GM23338 (cell line): ENCODE measurements around the gene APEX1.

ENCODE experiments used
- EZH2phosphoT487 ChIP-seq: fragments of 200-600 bp; sonication (generic); IDR thresholded peaks from one replicate; pipeline ENCODE4 v1.8.1; 2018; ENCODE audit warnings: antibody characterized with exemption; ENCODE audit not compliant: unreplicated experiment
- JUNB ChIP-seq: IDR thresholded peaks from one replicate; pipeline ENCODE4 v1.6.1; 2016; ENCODE audit warnings: antibody characterized with exemption; ENCODE audit not compliant: unreplicated experiment
- POLR2AphosphoS5 ChIP-seq: IDR thresholded peaks from 2 replicates; pipeline ENCODE4 v1.6.1; 2016; ENCODE audit warnings: antibody characterized with exemption, low read depth
- REST ChIP-seq: IDR thresholded peaks from one replicate; pipeline ENCODE4 v1.6.1; 2018; ENCODE audit warnings: antibody characterized with exemption; ENCODE audit not compliant: unreplicated experiment
- TF ChIP-seq, protein P1 (sequence below), 2 experiments: fragments of 200-600 bp in 1 of 2; sonication (generic) in 1 of 2; conservative IDR thresholded peaks; 2 replicates each; pipeline versions ENCODE4 v1.5.1 to v1.6.1; 2016 to 2017; ENCODE audit warnings: antibody characterized with exemption in 2 of 2, low read depth in 2 of 2, mild to moderate bottlenecking in 2 of 2, moderate library complexity in 1 of 2

DNA sequence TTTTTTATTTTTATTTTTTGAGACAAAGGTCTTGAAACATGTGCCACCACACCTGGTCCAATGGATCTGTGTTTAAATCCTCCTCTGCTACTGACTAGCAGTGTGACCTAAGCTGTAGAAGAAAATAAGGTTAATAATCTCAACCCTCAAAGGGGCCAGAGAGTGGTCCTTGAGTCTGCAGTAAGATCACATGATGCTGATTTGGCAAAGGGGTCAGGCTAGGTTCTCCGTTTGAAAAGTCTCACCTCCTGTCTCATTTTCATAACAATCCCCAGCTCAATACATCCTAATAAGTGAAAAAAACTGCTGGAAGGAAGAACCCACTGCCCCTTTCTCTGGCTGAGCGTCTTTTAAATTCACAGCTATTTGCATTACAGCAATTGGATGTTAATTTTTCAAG, 33.8 kb upstream of the APEX1 start:
- TF ChIP-seq JUNB (no peak), REST (no peak), POLR2AphosphoS5 (no peak), EZH2phosphoT487 (no peak)
- TF ChIP-seq, protein P1, sequence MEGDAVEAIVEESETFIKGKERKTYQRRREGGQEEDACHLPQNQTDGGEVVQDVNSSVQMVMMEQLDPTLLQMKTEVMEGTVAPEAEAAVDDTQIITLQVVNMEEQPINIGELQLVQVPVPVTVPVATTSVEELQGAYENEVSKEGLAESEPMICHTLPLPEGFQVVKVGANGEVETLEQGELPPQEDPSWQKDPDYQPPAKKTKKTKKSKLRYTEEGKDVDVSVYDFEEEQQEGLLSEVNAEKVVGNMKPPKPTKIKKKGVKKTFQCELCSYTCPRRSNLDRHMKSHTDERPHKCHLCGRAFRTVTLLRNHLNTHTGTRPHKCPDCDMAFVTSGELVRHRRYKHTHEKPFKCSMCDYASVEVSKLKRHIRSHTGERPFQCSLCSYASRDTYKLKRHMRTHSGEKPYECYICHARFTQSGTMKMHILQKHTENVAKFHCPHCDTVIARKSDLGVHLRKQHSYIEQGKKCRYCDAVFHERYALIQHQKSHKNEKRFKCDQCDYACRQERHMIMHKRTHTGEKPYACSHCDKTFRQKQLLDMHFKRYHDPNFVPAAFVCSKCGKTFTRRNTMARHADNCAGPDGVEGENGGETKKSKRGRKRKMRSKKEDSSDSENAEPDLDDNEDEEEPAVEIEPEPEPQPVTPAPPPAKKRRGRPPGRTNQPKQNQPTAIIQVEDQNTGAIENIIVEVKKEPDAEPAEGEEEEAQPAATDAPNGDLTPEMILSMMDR (conservative IDR thresholded peaks at IDR 0.05; ENCODE audit: low read depth in 2 of 2) = no peak
